Small intestine (tissue), 7 donors: Measurements from ENCODE around the gene NBEA. TPM values are rescaled to one million over a fixed set of nuclear protein-coding genes. Genes with fewer than 3 reads are reported as not detected.

ENCODE experiments used
- DNase-seq, 2 donors: peaks; one replicate each; pipeline versions ENCODE4 v3.0.0 to v3.0.0-alpha.2; 2013
- FAIRE-seq: peaks from 2 replicates; lab custom pipeline; 2012; peaks lifted over from hg19 to GRCh38; lab: Jason Lieb, UNC
- H3K27ac ChIP-seq, 3 donors: one replicate each; pipeline ENCODE4 v1.5.1; 2013; ENCODE audit warnings: low read length in 2 of 3, mild to moderate bottlenecking in 2 of 3, control low read depth in 1 of 3, inconsistent platforms in 1 of 3, low read depth in 1 of 3, moderate library complexity in 1 of 3
- H3K27me3 ChIP-seq, 3 donors: one replicate each; pipeline ENCODE4 v1.6.1; 2013; ENCODE audit warnings: low read length in 3 of 3, inconsistent platforms in 1 of 3; ENCODE audit not compliant: control insufficient read depth in 3 of 3, insufficient read depth in 3 of 3
- H3K36me3 ChIP-seq, 3 donors: one replicate each; pipeline ENCODE4 v1.6.1; 2013; ENCODE audit warnings: low read length in 3 of 3, inconsistent platforms in 1 of 3, low read depth in 1 of 3, mild to moderate bottlenecking in 1 of 3, moderate library complexity in 1 of 3; ENCODE audit not compliant: control insufficient read depth in 3 of 3, insufficient read depth in 2 of 3
- H3K4me1 ChIP-seq, 3 donors: one replicate each; pipeline ENCODE4 v1.6.1; 2013; ENCODE audit warnings: low read length in 2 of 3, inconsistent platforms in 1 of 3, low read depth in 1 of 3, mild to moderate bottlenecking in 1 of 3, moderate library complexity in 1 of 3; ENCODE audit not compliant: control insufficient read depth in 3 of 3, insufficient read depth in 2 of 3
- H3K4me3 ChIP-seq, 3 donors: one replicate each; pipeline ENCODE4 v1.5.1; 2013; ENCODE audit warnings: low read length in 3 of 3, control low read depth in 1 of 3, inconsistent platforms in 1 of 3, low read depth in 1 of 3, mild to moderate bottlenecking in 1 of 3, moderate library complexity in 1 of 3
- H3K9me3 ChIP-seq, 2 donors: one replicate each; pipeline ENCODE4 v1.6.1; 2013; ENCODE audit warnings: low read depth in 1 of 2, low read length in 1 of 2; ENCODE audit not compliant: control insufficient read depth in 2 of 2, insufficient read depth in 1 of 2
- WGBS, 3 donors: extraction: QIAGEN DNeasy Blood & Tissue Kit; methylation state at CpG; one replicate each; pipeline ENCODE4 v1.1.7; 2013; 5-methylcytosine and 5-hydroxymethylcytosine counted together
- polyA plus RNA-seq, 4 donors: library from polyadenylated mRNA; stranded (reverse) in 3 of 4; unstranded in 1 of 4; fragments of 200-250 nt in 3 of 4; fragments of 120-200 nt in 1 of 4; gene quantifications; one replicate each; pipeline versions ENCODE4 v1.2.1 to v1.2.3, GENCODE V29; 2013
- donor health status: healthy with polysubstance abuse.
- donor health status: control.
- donor health status: control.
- donor health status: Bipolar disorder and iron deficiency.
- donor health status: healthy.

The NBEA gene
- polyA plus RNA-seq, 4 donors = 1.1 to 3.1 (median 2.2) TPM

DNA sequence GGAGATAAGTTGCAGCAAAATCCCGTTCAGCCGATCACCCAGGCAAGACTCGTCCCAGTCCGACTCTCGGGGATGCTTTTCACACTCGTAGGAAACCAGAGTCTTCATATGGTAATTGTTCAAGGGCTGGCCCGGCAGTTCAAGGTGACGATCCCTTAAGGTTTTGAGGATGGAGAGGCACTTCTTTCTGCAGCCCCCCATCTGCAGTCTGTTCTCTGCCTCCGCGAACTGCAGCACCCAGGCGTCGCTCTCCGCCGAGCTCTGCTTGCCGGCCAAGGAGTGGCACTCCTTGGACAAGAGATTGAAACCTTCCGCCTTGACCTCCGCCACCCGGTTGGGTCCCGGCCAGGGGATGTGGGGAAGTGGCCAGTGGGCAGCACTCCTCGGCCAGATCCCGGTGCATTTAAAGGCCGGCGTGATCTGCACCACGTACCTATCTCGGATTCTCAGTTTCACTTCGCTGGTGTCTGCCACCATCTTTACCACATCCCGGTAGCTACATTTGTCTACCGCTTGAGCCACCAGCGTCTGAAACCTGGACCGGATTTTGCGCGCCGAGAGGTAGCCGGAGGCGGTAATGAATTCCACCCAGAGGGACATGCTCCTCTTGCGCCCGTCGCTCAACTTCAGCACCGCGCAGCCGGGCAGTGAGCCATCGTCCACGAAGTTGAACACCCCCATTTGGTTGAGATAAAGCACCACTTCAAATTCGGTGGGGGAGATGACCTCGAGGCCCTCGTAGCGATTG is 533.3 kb downstream of the NBEA start:
- H3K4me1 ChIP-seq = peaks cover 0 to 19% (median 3%) of the 10 kb centered on the region in 3 donors
- no peaks in the 10 kb centered on the region for H3K36me3 ChIP-seq
- H3K27ac ChIP-seq = peak overlapping the region in 1 of 3 donors; percentile 13
- peak; percentile 8 to 52 for DNase-seq
- 4 to 11% (median 10%) methylated on average over 47 of the region's 47 CpGs for WGBS, 3 donors
- no peak for FAIRE-seq
- H3K4me3 ChIP-seq = peak overlapping the region in 2 of 3 donors; percentile 33 to 41
- peaks cover 4 to 81% (median 42%) of the 10 kb centered on the region in 3 donors for H3K27me3 ChIP-seq
- peaks cover 0 to 2% of the 10 kb centered on the region in 2 donors for H3K9me3 ChIP-seq

DNA sequence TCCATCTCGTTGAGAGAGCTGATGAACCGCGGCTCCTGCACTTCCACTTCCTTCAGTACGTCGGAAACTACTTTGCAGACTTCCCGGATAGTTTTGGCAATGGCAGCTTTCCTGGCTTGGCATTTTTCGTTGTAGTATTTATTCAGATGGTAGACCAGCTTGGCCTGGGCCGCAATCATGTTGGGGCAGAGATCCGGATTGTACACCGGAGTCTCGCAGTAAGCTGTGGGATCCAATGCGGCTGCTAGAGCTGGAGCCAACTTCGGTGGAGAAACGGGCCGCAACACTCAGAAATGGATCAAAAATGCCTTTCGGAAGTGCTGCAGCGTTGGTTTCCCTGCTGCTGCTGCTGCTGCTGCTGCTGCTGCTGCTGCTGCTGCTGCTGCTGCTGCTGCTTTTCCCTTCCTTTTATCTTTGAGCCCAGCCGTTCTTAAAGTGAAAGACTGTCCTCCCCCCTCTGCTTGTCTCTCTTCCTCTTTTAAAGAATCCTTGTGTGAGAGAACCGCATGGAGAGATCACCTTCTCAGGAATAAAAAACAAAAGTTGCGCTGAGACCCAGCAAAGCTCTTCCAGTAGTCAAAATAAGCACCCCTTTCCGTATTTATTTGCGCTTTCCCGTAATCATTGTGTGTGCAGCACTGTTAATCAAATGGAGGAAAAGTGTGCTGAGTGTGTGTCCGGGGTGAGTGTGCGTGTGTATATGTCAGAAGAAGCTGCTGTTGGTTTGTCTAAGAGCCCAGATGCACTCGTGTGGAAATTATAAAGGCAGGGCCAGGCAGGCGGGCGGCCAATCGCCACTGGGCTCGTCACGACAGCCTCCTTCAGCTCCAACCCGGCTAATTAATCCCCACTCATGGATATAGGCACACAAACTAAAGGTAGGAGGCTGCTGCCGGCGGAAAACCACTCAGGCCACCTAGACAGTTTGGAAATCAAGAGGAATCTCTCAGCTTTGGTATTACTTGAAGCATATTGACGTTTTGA is 534.2 kb downstream of the NBEA start, which contains the start of gene MAB21L1:
MAB21L1 (minus strand) TSS at position 730 of the 984 bp plus-strand sequence; CDS start at position 179, 551 bp downstream.
- DNase-seq (peak; percentile 9 to 54), FAIRE-seq (no peak)
- Histone ChIP-seq H3K4me3 (peak within 1 kb of the TSS in 2 of 3 donors; percentile 33 to 41), H3K9me3 (peaks cover 0 to 2% of the 10 kb centered on the region in 2 donors), H3K27me3 (peaks cover 0 to 72% (median 40%) of the 10 kb centered on the region in 3 donors), H3K27ac (peak within 1 kb of the TSS in 1 of 3 donors; percentile 30), H3K4me1 (peaks cover 0 to 13% (median 3%) of the 10 kb centered on the region in 3 donors), H3K36me3 (no peaks in the 10 kb centered on the region)
- 3 to 14% (median 11%) methylated on average over 35 of the region's 35 CpGs for WGBS, 3 donors

DNA sequence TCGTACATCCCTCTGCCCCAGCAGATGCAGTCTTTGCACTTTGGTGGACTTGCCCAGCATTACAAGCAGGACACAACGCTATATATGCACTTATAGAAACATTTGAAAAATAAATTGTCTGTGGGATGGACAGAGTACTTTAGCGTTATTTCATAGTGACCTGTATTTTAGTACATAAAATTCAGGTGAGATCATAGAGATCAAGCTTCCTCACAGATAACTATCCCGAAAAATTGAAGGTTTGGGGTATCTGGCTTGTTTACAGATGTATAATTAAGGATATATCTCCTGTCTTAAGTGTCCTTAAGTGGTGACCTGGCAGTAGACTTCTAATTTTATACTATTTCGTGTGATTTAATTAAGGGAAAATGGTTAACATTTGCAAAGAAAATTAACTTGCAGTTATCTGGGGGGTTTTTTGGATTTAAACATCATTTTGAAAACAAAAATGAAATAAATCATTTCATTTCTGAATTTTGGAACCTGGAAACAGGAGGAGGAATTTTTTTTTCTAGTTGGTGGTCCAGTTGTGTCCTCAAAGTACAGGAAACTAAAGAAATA is 535.4 kb downstream of the NBEA start:
- 32 to 46% (median 32%) methylated on average over 5 of the region's 5 CpGs for WGBS, 3 donors
- FAIRE-seq (no peak), DNase-seq (peak in 1 of 2 donors; percentile 12)
- H3K4me1 ChIP-seq = peaks cover 0 to 13% (median 3%) of the 10 kb centered on the region in 3 donors
- no peak overlapping the region for H3K4me3 ChIP-seq
- peaks cover 0 to 2% of the 10 kb centered on the region in 2 donors for H3K9me3 ChIP-seq
- H3K36me3 ChIP-seq = no peaks in the 10 kb centered on the region
- no peak overlapping the region for H3K27ac ChIP-seq
- H3K27me3 ChIP-seq = peaks cover 0 to 60% (median 36%) of the 10 kb centered on the region in 3 donors

DNA sequence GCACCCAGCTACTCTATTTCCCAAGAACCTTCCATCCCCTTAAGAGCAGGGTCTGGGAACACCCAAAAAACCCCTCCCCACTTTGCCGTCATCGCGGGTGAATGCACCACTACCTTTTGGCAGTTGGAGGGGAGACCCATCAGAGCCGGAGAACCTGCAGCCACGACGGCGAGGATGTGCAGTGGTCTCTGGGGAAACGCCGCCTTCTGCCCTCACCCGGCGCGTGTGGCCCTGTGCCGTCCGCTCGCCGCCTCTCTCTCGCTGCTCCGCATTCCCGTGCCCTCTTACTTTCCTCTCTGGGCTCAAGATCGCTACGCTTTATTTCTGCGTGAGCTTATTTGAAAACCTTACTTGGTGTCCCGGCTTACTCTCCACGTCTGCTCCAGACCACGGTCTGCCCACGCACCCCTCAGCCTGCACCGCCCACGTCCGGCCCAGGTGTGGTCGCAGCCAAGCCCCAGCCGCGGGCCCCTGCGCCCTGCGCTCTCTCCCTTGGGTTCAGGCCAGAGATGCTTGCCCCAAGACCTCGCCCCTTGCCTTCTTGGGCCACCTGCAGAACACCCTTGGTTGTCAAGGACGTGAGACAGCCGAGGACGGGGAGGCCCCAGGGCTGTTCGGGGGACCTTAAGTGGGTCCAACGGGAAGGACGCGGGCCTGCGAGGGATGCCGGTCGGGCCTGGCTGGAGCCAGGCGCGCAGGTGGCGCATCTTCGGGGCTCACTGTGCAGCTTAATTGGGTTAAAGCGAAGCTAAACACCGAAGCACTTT is 536.4 kb downstream of the NBEA start:
- DNase-seq (peak in 1 of 2 donors; percentile 34), FAIRE-seq (no peak)
- Histone ChIP-seq H3K36me3 (no peaks in the 10 kb centered on the region), H3K9me3 (peaks cover 0 to 2% of the 10 kb centered on the region in 2 donors), H3K27me3 (peaks cover 0 to 53% (median 34%) of the 10 kb centered on the region in 3 donors), H3K4me3 (no peak overlapping the region), H3K4me1 (peaks cover 0 to 13% (median 3%) of the 10 kb centered on the region in 3 donors), H3K27ac (peak overlapping the region in 1 of 3 donors; percentile 17)
- 12 to 27% (median 17%) methylated on average over 51 of the region's 51 CpGs for WGBS, 3 donors

DNA sequence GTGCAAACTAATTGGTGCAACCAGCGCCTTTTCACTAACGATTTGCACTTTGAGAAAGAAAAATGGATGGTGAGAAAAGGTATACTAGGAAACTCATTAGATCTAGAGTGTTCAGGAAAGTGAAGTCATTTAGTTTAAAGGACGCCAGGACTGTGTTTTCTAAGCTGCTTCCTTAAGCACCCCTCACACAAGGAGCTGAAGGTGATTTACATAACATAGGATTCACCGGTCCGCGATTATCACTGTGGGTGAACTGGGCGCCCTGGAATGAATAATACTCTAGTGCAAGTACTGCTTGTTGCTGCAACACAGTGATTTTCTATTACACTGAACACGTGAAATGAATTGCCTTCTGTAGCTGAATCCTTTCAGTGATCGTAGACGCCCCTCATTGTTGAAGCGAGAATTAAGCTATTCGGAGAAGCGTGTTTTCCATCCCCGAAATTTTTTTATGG is 537.0 kb downstream of the NBEA start:
- no peaks in the 10 kb centered on the region for H3K36me3 ChIP-seq
- WGBS, 3 donors = 42 to 68% (median 48%) methylated on average over 14 of the region's 14 CpGs
- H3K27ac ChIP-seq = peak overlapping the region in 1 of 3 donors; percentile 17
- peaks cover 0 to 2% of the 10 kb centered on the region in 2 donors for H3K9me3 ChIP-seq
- no peak overlapping the region for H3K4me3 ChIP-seq
- FAIRE-seq = no peak
- H3K4me1 ChIP-seq = peaks cover 0 to 13% (median 3%) of the 10 kb centered on the region in 3 donors
- peak in 1 of 2 donors; percentile 15 for DNase-seq
- peaks cover 0 to 53% (median 34%) of the 10 kb centered on the region in 3 donors for H3K27me3 ChIP-seq

DNA sequence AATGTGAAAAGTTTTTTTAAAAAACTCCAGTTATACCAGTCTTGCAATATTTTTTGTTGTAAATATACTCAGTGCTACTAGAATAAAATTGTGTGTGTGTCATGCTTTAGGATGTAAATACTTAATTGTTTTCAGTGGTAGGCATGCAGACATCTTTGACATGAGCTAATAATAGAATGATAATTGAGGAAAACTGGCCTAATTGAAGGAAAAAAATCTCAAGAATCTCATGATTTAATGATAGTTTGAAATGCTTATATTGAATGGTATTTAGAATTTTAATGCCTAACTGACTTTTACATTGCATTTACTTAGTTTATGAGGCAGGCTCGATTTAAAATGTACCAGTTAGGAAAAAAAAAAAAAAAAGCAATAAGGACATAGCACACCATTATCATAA is 537.6 kb downstream of the NBEA start:
- peaks cover 0 to 13% (median 3%) of the 10 kb centered on the region in 3 donors for H3K4me1 ChIP-seq
- H3K27ac ChIP-seq = no peak overlapping the region
- 51 to 65% (median 61%) methylated on average over 1 of the region's 1 CpG for WGBS, 3 donors
- H3K27me3 ChIP-seq = peaks cover 0 to 48% (median 32%) of the 10 kb centered on the region in 3 donors
- H3K36me3 ChIP-seq = no peaks in the 10 kb centered on the region
- no peak for DNase-seq
- H3K9me3 ChIP-seq = peaks cover 0 to 2% of the 10 kb centered on the region in 2 donors
- no peak for FAIRE-seq
- H3K4me3 ChIP-seq = no peak overlapping the region

DNA sequence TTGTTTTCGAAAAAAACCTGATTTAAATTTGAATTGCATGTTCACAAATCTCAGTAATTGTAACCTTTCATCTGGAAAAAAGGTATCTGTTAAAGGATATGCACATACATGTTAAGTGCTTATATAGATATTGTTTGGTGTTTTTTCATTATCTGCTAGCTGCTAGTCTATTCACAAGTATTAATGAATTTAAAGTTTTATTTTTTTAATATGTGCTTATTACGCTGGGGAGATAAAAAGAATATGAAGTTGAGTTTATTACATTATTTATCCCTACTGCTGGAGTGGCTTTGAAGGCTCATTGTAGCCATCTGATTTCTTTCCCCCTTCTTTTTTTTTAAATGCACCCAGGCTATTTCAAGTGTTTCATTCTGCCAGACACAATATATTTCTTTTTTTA is 538.3 kb downstream of the NBEA start:
- no peak for FAIRE-seq
- Histone ChIP-seq H3K27ac (no peak overlapping the region), H3K27me3 (peaks cover 0 to 42% (median 27%) of the 10 kb centered on the region in 3 donors), H3K9me3 (peaks cover 0 to 2% of the 10 kb centered on the region in 2 donors), H3K36me3 (no peaks in the 10 kb centered on the region), H3K4me1 (peaks cover 0 to 11% (median 3%) of the 10 kb centered on the region in 3 donors), H3K4me3 (no peak overlapping the region)
- 77 to 86% (median 84%) methylated on average over 2 of the region's 2 CpGs for WGBS, 3 donors
- no peak for DNase-seq
